Measurements from ENCODE around the gene EPHB2.
A peak's percentile ranks its signal among the peaks of the same experiment; 100 is the strongest.
"Not testable (repeated sequence)": the region's sequence is repeated elsewhere in the genome, so short reads cannot be mapped to it uniquely, and the experiment has no call there.

The EPHB2 gene

GRCh38 chr1:22691031-22691753, 19.4 kb upstream of the EPHB2 start:
- DNase-seq, result no peak

- no peak for DNase-seq
Observed at GRCh38 chr1:22694172-22694571, 16.5 kb upstream of the EPHB2 start.

GRCh38 chr1:22696610-22697009, 14.0 kb upstream of the EPHB2 start:
- DNase-seq, result no peak

- DNase-seq, result no peak
Observed at GRCh38 chr1:22697980-22698379, 12.7 kb upstream of the EPHB2 start.

GRCh38 chr1:22699681-22700520, 10.7 kb upstream of the EPHB2 start:
- DNase-seq, result no peak

DNA sequence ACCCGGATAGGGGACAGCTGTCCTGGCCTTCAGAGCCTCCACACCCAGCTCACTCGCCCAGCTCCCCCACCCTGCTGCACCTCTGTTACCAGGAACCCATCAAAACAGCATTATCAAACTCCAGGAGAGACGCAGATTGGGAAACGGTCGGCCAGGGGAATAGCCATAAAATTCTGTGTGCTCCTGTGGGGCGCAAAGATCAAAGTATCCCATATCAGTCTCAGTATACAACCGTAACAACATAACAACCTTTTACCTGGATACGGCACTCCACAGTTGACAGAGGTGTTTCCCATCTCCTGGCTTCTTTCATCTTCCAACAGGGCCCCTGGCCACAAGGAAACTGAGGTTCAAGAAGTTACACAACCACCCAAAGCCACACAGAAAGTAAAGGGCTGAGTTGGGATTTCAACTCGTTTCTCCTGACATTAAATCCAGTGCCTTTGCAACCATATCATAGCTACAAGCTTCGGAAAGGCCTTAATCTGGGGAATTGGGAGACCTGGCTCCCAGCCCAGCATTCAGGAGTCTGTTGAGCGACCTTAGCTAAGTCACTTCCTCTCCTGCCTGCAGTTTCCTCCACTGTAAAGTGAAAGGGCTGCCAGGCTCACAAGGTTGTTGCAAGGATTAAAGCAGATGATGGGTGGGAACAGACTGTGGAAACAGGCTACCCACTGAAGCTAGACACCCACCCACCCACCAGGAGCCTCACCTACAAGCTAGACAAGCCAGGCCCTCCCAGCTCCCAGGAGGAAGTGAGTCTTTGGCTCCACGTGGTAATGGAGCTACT, 8.1 kb upstream of the EPHB2 start:
- DNase-seq, result no peak

DNA sequence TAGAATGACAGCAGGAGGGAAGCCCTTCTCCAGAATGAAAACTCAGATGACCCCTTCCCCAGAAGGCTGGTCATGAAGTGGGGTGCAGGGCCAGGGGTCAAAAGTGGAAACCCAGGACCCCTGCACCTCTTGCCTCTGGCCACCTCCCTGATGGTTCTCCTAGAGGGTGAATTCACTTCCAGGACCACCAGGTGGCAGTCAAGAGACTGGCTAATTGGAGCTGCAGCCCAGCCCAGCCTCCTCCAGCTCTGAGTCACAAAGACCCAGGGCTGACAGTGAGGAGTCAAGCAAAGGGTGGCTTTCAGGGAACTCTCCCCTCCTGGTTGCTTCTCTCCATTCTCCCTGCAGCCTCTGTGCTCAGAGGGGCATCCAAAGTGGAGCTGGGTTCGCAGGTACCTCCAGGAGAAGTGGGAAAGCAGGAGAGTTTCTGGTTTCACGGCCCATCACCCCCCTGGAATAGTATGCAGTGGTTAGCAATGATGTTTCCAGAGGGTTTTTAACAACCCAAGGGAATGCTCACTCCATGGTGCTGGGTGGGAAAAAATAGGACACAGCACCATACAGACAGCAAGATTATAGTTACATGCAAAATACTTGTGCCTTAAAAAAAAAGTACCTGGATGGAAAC, 6.1 kb upstream of the EPHB2 start:
- peak; percentile 87 for DNase-seq

GRCh38 chr1:22705586-22705985, 5.1 kb upstream of the EPHB2 start:
- DNase-seq, result no peak

- DNase-seq, result not testable (repeated sequence)
Observed at GRCh38 chr1:22706100-22706499, 4.5 kb upstream of the EPHB2 start.

- DNase-seq, result no peak
Observed at GRCh38 chr1:22708777-22709176, 1.9 kb upstream of the EPHB2 start.

DNA sequence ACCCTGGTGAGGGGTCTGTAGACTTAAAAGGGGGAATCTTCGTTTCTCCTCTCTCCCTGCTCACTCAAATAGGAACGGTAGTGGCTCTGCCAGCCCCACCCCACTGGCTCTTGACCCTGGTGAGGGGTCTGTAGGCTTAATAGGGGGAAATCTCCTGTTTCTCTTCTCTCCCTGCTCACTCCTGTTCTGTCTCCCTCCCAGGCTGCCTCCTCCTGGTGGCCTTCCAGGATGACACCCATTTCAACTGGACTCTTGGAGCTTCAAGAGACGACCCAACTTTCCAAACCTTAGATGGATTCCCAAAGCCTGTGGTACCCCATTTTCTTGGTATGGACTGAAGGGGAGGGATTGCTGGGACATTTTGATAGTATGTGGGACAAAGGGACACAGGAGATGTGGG, 1.4 kb upstream of the EPHB2 start:
- DNase-seq, result no peak

GRCh38 chr1:22709891-22710700, 543 bp upstream of the EPHB2 start:
- DNase-seq, result peak; percentile 56

GRCh38 chr1:22711071-22711470, 432 bp downstream of the EPHB2 start:
- no peak for DNase-seq

DNA sequence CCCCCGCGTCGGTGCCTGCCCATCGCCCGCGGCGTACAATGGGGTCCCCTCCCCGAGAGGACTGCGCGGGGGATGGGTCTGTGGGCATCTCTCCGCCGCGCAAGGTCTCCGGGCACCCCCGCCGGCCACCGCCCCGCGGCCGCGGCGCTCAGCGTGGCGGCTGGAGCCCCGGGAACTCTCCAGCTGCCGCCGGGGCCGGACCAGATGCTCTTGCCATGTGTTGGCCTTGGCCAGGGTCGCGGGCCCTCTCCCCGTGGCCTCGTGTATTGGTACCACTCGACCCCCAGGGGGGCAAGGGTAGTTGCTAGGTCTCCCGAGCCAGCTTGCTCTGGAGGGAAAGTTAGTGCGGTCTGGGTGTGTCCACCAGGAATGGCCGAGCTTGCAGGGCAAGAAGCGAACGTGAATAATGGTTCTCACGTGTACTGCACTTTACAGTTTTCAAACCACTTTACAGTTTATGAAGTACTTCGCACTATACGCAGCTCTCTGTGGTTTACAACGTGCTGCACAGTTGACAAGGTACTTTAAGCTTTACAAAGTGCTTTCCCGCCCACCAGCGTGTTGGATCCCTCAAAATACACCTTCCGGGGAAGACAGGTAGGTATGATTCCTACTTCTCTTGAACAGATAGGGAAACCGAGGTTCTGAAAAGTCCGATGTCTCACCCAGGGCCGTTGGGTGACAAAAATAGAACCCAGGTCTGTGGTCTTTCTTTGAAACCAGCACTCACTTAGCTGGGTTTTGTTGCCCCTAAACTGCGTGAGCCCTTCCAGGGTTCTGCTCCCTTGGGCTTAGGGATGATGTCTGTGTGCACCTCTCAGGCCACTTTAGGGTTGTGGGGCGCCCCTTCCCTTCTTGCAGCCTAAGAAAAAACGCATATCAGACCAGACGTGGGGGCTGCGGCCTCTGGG, 1.2 kb downstream of the EPHB2 start:
- DNase-seq, result peak; percentile 11

GRCh38 chr1:22712502-22713271, 2.0 kb downstream of the EPHB2 start:
- no peak for DNase-seq

DNA sequence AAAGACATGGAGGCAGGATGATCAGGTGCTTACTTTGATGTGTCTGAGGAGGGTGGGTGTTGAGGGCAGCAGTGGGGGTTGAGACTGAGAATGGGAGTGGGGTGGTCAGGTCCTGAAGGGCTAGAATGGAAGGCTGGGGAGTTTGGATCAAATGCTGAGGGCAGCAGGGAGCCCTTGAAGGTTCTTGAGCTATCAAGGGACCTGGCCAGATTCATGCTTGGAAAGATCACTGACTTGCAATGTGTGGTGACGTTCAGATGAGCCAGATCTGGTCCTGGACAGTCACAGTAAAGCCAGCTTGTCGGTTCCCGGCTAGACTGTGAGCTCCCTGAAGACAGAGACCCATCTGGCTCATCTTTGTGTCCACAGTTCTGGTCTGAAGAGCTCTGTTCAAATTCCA, 3.8 kb downstream of the EPHB2 start:
- no peak for DNase-seq

DNA sequence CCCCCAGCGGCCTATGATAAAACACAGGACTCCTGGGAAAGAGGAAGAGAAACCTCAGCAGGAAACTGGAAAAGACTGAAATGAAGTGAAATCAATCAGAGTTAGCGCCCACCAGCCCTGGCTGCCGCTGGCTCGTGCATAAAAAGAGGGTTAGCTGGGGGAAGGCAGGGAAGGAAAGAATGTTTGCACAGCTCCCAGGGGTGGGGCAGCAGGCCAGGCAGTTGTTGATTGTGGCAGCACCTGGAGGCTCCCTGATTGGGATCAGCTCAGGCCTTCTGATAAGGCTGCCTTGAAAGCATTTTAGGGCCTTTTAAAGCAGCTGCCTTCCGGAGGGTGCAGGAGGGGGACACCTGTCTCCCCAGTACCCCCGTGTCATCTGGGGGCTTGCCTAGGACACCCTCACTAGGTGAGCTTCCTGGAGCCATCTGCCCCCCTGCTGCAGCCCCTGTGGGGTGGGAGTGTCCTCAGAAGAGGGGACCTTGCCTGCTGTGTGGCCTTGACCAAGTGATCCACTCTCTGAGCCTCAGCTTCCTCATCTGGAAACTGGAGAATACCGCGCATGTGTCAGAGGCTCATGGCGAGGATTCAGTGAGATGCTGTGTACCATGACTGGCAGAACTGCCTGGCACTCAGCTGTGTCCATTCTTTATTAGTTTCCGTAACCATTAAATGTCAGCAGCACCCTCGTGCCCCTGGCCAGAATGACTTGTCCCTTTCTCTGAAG, 6.6 kb downstream of the EPHB2 start:
- DNase-seq, result peak; percentile 69

GRCh38 chr1:22721122-22721873, 10.7 kb downstream of the EPHB2 start:
- DNase-seq, result no peak

Data from NCI-H345 (cell line).